ENCODE measurements around the gene PDPN.

Gene PDPN

DNA sequence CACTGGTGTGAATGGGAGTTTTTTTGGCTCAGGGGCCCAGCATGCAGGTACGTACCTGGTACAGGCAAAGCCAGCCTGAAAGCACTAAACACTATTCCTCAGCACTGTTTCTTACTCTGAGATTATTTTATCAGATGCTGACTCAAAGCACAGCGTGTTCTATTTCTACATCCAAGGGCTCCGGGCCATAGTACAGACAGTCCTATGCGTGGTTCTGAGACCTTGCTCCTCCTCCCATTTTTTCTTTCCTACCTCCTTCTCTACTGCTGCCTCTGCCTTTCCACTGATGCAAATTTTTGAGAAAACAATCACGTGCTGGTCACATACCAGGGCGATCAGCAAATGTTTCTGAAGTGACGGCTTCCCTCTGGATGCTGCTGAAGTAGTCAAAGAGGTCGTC, 36.3 kb downstream of the PDPN start:
- no peak for DNase-seq

DNA sequence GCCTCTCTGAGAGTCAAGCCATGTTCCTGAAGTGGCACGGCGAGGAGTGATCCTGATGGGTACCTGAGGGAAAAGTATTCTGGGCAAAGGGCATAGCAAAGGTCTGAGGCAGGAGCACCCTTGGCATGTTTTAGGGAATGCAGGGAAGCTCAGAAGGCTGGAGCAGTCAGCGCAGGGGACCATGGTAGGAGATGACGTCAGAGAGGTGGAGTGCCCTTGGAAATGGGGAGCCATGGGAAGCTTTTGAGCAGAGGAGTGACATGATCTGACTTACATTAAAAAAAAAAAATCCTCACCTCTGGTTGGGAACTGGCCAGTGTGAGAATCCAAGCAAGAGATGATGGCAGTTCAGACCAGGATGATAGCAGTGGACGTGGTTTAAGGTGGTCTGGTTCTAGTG, 37.2 kb downstream of the PDPN start:
- no peak for DNase-seq

DNA sequence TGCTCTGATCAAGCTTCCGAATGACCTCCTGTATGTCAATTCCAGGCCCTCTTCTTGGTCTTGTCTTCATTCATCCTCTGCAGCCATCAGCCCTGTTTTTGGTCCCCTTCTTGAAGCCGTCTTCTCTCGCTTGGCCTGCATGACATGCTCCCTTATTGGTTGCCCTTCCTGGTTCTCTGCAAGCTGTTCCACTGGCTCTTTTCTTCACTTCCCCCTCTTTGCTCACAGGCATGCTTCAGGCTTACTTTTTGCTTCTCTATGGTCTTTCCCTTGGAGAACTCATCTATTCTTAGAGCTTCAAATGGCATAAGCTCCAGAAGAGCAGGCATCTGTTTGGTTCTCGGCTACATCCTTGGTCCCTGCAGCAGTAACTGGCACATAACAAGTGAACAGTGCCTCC, 38.8 kb downstream of the PDPN start:
- DNase-seq = no peak

DNA sequence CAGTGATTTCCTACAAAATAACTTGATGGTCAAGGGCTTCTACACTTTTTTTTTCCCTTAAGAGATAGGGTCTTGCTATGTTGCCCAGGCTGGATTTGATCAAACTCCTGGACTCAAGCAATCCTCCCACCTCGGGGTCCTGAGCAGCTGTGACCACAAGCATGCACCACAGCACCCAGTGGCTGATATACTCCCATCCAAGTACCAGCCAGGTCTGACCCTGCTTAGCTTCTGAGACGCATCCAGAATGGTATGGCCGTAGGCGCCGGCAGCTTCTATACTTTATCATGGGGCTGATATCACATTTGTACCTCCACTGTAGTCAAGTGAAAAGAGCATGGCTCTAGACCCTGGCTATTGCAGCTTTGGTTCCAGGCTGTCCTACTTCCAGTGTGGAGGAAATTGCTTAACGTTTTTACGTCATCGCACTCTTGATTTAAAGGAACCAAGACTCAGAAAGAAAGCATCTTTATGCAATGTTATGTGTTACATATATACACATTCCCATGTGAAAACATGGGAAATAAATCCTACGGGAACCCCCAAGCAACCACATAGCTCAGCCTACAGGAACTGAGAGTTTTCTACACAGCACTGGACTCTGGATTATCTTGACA, 39.5 kb downstream of the PDPN start:
- no peak for DNase-seq

DNA sequence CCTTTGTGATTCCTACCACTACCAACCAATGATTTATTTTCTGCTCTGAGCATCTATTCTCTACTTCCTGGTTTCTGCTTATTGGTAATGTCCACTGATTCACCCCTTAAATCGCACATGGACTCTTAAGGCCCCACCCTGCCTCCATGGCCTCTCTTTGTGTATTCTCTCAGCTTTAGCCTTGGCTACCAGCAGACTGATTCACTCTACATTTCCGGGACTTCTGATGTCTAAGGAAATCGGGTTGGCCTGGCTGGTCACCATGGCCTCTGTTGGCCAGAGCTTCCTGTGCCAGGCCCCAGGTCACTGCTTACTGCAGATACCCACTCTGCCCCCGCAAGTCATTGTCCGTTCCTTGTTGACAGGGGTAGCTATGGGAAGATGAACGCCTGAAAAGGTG, 40.9 kb downstream of the PDPN start:
- no peak for DNase-seq

DNA sequence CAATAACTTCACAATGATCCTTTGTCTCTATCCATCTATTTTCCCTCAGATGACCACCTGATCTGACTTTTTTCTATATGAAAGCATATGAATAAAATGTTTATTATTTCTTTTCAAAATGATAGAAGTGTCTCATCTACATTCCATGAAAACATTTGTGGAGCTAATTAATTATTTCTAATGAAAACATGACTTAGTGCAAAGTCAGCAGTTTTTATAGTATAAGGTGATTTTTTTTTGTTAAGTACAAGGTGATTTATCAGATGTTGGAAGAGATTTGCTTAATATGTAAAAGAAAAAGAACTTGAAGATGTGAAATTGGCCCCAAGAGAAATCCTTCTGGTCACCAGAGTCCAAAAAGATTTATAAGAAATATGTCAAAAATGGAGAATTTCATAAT, 43.5 kb downstream of the PDPN start:
- no peak for DNase-seq

DNA sequence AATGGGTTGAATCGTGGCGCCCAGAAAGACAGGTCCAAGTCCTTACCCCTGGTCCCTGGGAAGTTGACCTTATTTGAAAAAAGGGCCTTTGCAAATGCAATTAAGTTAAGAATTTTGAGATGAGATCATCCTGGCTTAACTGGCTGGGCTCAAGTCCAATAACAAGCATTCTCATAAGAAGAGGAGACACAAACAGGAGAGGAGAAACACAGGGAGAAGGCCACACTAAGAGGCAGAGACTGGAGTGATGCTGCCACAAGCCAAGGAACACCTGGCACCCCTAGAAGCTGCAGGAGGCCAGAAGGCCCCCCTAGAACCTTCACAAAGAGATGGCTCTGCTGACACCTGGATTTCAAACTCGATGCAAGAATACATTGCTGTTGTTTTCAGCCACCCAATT, 44.6 kb downstream of the PDPN start:
- no peak for DNase-seq

DNA sequence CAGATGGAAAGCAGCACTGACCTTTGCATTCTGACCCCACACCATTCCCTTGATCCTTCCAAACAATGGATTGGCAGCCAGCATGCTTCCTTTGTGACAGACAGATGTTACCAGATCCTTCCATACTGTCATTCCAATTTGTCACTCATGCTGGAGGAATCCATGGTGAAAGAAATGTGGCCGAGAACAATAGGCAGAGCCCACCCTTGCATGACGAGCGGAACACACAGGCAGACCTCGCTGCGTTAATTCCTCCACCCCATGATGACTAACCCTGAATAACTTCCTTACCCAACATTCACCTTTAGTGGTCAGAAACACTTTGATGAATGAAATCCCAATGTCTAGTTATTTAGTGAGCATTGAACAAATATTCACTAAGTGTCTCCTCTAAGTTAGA, 45.1 kb downstream of the PDPN start:
- DNase-seq = no peak

DNA sequence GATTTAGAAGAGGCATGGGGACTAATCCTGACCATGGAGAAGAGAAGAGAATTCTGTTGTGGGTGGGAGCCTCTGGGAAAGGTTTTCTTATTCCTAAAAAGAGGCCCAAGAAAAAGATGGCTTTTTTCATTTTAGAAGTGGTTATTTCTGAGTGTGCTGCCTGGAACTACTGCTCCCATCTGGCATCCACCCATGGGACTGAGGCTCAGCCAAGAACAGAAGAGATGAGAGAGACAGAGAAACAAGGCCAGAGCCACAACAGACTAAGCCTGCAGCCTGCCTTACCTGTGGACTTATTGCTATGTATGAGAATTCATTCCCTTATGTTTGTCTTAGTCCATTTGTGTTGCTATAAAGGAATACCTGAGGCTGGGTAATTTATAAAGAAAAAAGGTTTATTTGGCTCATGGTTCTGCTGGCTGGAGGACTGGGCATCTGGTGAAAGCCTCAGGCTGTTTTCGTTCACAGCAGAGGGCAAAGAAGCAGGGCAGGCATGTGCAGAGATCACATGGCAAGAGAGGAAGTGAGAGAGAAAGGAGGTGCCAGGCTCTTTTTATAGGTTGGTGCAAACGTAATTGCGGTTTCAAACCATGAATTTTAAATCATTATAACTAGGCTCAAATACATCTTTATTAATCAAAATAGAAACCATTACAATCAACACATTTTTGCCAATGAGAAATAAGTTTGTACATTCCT, 58.8 kb downstream of the PDPN start:
- DNase-seq = no peak

DNA sequence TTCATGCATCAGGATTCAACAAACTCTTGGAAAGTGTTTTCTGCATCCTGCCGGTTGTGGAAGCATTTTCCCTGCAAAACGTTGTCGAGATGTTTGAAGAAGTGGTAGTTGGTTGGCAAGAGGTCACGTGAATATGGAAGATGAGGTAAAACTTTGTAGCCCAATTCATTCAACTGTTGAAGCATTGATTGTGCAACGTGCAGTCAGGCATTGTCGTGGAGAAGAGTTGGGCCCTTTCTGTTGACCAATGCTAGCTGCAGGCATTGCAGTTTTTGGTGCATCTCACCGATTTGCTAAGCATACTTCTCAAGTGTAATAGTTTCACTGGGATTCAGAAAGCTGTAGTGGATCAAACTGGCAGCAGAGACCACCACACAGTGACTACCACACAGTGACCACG, 59.4 kb downstream of the PDPN start:
- DNase-seq = no peak

DNA sequence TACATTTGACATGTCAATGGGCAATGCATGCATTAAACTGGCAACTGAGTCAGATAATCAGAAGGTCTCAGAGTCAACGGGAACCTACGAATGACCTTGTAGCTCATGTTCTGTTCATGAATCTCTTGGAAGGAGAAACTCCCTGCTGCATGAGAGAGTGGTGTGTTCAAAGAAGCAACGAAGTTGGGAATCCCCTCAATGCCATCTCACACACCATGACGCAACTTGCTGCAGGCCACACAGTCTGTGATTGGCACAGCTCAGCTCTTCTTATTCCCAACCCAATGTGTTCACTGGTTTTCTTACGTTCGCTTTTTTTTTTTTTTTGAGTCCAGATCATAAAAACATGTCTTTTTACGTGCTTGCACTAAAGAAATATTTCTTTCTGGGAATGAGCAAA, 62.9 kb downstream of the PDPN start:
- no peak for DNase-seq

DNA sequence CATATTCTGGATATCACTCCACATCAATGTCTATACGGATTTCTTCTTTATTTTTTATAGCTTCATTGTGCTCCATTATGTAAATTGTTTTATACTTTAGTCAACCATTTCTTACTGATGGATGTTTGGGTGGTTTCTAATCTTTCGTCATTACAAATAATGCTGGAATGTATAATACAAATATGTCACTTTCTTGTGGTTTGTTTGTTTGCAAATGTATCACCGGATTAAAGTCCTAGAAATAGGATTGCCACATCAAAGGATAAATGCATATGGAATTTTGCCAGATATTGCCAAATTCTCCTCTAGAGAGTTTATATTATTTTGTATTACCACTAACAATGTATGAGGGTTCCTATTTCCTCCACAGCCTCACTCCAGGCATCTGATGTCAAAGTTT, 67.6 kb downstream of the PDPN start:
- DNase-seq = no peak

DNA sequence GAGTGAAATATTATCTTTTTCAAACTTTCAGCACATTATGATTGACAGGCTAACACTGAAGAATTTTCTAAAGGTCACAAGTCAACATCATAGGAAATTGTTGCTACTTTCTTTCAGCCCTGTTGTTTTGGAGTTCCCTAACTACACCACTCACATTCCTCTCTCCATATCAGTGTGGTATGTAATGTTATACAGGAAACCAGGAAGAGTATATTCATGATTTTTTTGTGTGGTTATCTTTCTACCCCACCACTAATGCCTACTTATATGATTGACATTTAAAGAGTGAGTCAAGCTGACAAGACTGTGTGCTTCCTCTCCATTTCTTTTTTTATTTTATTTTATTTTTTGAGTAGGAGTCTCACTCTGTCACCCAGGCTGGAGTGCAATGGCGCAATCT, 68.6 kb downstream of the PDPN start:
- no peak for DNase-seq

DNA sequence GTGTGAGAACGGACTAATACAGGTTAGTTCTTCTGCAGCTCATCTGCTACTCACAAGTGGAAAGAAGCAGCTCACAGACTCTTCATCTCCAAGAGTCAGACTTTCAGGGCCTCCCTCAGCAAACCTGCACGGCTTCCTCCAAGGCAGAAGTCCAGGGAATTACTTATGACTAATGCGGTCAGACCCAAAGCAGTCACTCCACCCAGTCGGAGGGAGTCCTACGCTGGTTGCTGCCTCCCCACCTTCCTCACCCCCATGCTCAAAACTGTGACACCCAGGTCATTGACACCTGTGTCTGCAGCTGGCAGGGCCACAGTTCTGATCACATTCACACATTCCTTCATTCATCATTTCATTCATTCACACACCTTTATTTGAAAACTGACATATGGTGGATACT, 77.9 kb downstream of the PDPN start:
- DNase-seq = peak; percentile 7

DNA sequence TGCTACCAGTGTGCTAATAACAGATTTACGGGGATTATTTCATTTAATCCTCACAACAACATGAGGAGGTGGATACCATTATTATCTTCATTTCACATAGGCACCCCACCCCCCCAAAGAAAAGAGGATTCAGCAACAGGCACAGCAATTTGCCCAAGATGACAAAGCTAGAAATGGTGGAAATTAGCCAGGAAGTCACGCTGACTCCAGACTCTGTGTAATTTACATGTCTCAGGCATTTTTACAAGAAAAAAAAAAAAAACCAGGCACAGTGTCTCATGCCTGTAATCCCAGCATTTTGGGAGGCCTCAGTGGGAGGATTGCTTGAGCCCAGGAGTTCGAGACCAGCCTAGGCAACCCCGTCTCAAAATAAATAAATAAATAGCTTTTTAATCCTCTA, 78.9 kb downstream of the PDPN start:
- DNase-seq = peak; percentile 1

DNA sequence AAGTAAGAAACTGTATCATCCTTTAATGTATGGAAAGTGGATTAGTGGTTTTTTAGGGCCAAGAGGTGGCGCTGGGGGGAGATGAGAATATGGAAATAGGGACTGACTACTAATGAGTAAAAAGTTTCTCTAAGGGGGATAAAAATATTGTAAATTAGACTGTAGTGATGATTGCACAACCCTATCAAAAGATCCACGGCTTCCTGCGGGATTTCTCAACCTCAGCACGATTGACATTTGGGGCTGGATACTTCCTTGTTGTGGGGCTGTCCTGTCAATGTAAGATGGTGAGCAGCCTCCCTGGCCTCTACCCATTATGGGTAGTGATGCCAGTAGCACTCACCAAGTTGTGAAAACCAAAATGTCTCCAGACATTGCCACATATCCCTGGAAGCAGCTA, 80.3 kb downstream of the PDPN start:
- no peak for DNase-seq

DNA sequence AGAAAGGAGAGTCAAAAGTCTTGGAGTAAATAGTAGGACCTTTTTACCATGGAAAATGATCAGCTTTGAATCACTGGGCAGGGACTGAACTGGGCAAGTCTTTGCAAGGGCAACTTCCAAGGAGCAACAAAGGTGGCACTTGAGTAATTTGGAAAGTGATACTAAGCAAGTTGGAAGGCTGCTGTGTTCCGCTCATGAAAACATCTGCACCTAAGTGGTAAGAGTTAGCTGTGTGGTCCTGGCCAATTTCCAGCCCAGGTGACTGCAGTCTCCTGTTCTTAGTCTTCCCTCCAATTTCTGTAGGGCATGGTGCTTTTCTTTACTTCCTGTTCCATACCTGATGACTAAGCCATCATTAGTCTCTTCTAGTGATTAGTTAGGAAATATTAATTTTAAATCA, 80.8 kb downstream of the PDPN start:
- DNase-seq = no peak

DNA sequence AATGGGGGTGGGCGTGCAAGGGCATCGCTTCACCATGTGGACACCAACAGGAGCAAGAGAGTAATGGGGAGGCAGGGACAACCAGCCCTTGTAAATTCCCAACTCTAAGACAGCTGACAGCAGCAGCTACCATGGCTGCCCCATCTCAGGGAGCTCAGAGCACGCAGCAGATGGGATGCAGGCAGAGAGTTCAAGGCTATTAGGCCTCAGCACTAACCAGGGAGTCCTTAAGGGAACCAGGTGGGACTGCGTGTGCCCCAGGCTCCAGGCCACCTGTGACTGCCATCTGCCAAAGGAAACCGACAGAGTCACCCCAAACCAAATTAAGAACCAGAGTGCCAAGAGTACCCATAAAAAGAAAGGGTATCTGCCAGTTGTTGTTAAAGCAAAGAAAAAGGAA, 82.7 kb downstream of the PDPN start:
- DNase-seq = no peak
